ENCODE results near the gene BRPF1.
A peak's percentile ranks its signal among the peaks of the same experiment; 100 is the strongest.

BRPF1 gene

DNA sequence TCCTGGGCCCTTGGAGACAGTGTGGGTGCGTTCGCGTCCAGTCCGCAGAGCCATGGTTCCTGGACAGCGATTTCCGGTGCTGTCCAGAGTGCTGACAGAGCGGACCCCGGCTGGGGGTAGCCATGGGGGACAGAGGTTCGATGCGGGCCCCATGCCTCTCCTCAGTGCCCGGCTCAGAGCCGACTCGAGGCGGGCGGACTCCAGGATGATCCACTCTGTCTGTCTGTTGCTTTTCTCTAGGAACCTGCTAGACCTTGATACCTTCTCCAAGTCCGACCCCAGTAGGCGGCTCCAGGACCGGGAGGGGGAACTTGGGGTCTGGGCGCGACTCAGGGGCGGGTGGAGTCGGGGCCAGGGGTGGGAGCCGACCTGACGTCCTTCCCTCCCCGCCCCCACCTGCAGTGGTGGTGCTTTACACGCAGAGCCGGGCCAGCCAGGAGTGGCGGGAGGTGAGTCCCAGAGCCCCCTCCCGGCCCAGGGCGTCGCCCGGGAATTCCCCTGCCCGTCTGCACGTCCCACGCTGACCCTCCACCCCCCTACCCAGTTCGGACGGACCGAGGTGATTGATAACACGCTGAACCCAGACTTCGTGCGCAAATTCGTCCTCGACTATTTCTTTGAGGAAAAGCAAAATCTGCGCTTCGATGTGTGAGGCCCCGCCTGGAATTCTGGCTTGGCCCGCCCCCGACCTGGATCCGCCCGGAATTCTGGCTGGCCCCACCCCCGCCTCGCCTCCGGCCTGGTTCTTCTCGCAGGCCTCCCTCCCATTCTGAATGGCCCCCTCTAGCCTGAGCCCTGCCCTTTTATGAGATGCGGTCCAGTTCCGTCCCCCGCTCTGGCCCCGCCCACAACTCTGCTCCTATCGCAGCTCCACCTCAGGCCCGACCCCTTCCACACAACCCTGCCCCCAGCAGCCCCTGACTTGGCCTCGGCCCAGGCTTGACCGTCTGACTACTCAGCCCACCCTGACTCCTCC lies 26.9 kb upstream of the BRPF1 start:
- no peak overlapping the region for H3K27ac ChIP-seq (replicated peaks)
- TF ChIP-seq, protein P1, sequence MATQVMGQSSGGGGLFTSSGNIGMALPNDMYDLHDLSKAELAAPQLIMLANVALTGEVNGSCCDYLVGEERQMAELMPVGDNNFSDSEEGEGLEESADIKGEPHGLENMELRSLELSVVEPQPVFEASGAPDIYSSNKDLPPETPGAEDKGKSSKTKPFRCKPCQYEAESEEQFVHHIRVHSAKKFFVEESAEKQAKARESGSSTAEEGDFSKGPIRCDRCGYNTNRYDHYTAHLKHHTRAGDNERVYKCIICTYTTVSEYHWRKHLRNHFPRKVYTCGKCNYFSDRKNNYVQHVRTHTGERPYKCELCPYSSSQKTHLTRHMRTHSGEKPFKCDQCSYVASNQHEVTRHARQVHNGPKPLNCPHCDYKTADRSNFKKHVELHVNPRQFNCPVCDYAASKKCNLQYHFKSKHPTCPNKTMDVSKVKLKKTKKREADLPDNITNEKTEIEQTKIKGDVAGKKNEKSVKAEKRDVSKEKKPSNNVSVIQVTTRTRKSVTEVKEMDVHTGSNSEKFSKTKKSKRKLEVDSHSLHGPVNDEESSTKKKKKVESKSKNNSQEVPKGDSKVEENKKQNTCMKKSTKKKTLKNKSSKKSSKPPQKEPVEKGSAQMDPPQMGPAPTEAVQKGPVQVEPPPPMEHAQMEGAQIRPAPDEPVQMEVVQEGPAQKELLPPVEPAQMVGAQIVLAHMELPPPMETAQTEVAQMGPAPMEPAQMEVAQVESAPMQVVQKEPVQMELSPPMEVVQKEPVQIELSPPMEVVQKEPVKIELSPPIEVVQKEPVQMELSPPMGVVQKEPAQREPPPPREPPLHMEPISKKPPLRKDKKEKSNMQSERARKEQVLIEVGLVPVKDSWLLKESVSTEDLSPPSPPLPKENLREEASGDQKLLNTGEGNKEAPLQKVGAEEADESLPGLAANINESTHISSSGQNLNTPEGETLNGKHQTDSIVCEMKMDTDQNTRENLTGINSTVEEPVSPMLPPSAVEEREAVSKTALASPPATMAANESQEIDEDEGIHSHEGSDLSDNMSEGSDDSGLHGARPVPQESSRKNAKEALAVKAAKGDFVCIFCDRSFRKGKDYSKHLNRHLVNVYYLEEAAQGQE (IDR thresholded peaks at IDR 0.05; ENCODE audit: insufficient replicate concordance, low read depth), result peak; percentile 98
- TF ChIP-seq POLR2AphosphoS5 (IDR thresholded peaks at IDR 0.05; ENCODE audit: low read depth), result no peak
- no peak overlapping the region for H3K4me3 ChIP-seq (replicated peaks; ENCODE audit: insufficient read depth, low read length)
- H3K27me3 ChIP-seq (ENCODE audit: insufficient read depth, poor library complexity, severe bottlenecking), result peaks cover 15% of the 10 kb centered on the region
- no peak for DNase-seq (ENCODE audit: low read depth in 1 of 2, low spot score in 1 of 2)

DNA sequence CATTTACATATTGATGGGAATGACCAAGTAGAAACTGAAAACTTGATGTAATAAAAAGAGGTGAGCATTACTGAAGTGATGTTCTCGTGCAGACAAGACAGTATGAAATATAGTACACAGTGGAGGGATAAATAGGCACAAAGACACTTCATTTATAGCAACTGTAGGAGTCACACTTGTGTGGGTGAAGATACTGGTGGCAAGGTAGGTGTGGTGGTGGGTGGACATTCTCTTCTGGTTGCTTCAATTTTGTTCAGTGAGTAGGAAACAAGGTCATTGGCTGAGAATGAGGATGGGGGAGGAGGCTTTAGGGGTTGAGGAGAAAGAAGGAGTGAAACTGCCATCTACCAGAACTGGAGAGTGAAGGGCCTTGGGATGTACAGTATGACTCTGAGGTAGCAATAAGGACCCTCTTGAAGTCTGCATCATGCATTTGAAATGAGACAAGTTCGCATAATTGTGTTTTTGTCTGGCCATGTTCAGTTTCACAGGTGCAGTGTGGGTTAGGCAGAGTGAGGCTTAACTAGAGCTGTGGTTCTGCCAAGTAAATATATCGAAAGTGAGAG lies 21.3 kb upstream of the BRPF1 start:
- no peak for TF ChIP-seq POLR2AphosphoS5 (IDR thresholded peaks at IDR 0.05; ENCODE audit: low read depth)
- TF ChIP-seq GABPA (IDR thresholded peaks at IDR 0.05; ENCODE audit: low read depth), result no peak
- TF ChIP-seq SPI1 (IDR thresholded peaks at IDR 0.05; ENCODE audit: borderline replicate concordance, low read depth), result no peak
- TF ChIP-seq, protein P1 (IDR thresholded peaks at IDR 0.05; ENCODE audit: insufficient replicate concordance, low read depth), result no peak
- TF ChIP-seq, protein P2, sequence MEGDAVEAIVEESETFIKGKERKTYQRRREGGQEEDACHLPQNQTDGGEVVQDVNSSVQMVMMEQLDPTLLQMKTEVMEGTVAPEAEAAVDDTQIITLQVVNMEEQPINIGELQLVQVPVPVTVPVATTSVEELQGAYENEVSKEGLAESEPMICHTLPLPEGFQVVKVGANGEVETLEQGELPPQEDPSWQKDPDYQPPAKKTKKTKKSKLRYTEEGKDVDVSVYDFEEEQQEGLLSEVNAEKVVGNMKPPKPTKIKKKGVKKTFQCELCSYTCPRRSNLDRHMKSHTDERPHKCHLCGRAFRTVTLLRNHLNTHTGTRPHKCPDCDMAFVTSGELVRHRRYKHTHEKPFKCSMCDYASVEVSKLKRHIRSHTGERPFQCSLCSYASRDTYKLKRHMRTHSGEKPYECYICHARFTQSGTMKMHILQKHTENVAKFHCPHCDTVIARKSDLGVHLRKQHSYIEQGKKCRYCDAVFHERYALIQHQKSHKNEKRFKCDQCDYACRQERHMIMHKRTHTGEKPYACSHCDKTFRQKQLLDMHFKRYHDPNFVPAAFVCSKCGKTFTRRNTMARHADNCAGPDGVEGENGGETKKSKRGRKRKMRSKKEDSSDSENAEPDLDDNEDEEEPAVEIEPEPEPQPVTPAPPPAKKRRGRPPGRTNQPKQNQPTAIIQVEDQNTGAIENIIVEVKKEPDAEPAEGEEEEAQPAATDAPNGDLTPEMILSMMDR (IDR thresholded peaks at IDR 0.05; ENCODE audit: insufficient read depth, low read length), result no peak
- Histone ChIP-seq H3K27me3 (ENCODE audit: insufficient read depth, poor library complexity, severe bottlenecking) (peaks cover 3% of the 10 kb centered on the region), H3K4me3 (replicated peaks; ENCODE audit: insufficient read depth, low read length) (no peak overlapping the region), H3K27ac (replicated peaks) (no peak overlapping the region)
- no peak for DNase-seq (ENCODE audit: low read depth in 1 of 2, low spot score in 1 of 2)

DNA sequence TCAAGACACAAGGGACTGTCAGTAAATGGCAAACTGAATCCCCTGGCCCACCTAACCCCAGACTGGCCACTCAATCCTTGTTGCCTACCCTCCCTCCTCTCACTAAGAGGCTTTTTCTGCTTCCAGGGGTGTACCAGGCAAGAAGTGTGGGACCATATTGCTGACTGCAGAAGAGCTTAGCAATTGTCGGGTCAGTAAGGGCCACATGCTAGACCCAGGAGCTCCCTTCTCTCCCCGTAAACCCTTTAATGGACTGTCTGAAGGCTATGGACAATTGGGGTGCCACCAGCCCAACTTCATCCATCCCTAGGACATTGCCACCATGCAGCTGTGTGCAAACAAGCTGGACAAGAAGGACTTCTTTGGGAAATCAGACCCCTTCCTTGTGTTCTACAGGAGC lies 19.1 kb upstream of the BRPF1 start:
- Histone ChIP-seq H3K27me3 (ENCODE audit: insufficient read depth, poor library complexity, severe bottlenecking) (no peaks in the 10 kb centered on the region), H3K4me3 (replicated peaks; ENCODE audit: insufficient read depth, low read length) (no peak overlapping the region), H3K27ac (replicated peaks) (no peak overlapping the region)
- TF ChIP-seq GABPA (IDR thresholded peaks at IDR 0.05; ENCODE audit: low read depth) (no peak), POLR2AphosphoS5 (IDR thresholded peaks at IDR 0.05; ENCODE audit: low read depth) (no peak), SPI1 (IDR thresholded peaks at IDR 0.05; ENCODE audit: borderline replicate concordance, low read depth) (no peak)
- TF ChIP-seq, protein P1 (IDR thresholded peaks at IDR 0.05; ENCODE audit: insufficient replicate concordance, low read depth), result no peak
- TF ChIP-seq, protein P2 (IDR thresholded peaks at IDR 0.05; ENCODE audit: insufficient read depth, low read length), result no peak
- no peak for DNase-seq (ENCODE audit: low read depth in 1 of 2, low spot score in 1 of 2)
